ENCODE results near the gene PNPLA5.

DNA sequence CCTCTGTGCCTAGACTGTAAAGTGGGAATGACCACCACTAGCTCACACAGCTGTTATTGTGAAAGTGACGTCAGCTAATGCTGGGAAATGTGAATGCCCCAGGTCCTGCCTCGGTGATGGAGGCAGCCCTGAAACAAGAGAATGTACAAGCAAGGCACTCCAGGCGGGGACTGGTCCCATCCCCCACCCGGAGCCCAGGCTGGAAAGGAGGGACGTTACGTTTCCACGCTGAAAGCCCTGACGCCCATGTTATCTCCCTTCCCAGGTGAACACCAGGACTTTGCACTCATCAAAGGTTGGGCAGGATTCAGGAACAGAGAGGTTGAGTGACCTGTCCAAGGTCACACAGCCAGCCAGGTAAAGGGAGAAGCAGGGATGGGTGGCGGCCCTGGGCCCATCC, 30.3 kb downstream of the PNPLA5 start:
- TF ChIP-seq POLR2A (IDR thresholded peaks at IDR 0.05; ENCODE audit: low read length) (no peak), ZNF302 (CRISPR knock-in tag; IDR thresholded peaks at IDR 0.05) (no peak), EHMT2 (IDR thresholded peaks at IDR 0.05; ENCODE audit: low read depth) (no peak), HOXA7 (CRISPR knock-in tag; IDR thresholded peaks at IDR 0.05) (no peak), MYC (IDR thresholded peaks at IDR 0.05; ENCODE audit: borderline replicate concordance, low read length) (no peak), SMC3 (IDR thresholded peaks at IDR 0.05) (no peak)
- TF ChIP-seq, protein P1, sequence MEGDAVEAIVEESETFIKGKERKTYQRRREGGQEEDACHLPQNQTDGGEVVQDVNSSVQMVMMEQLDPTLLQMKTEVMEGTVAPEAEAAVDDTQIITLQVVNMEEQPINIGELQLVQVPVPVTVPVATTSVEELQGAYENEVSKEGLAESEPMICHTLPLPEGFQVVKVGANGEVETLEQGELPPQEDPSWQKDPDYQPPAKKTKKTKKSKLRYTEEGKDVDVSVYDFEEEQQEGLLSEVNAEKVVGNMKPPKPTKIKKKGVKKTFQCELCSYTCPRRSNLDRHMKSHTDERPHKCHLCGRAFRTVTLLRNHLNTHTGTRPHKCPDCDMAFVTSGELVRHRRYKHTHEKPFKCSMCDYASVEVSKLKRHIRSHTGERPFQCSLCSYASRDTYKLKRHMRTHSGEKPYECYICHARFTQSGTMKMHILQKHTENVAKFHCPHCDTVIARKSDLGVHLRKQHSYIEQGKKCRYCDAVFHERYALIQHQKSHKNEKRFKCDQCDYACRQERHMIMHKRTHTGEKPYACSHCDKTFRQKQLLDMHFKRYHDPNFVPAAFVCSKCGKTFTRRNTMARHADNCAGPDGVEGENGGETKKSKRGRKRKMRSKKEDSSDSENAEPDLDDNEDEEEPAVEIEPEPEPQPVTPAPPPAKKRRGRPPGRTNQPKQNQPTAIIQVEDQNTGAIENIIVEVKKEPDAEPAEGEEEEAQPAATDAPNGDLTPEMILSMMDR (IDR thresholded peaks at IDR 0.05): no peak
- TF ChIP-seq, protein P2, sequence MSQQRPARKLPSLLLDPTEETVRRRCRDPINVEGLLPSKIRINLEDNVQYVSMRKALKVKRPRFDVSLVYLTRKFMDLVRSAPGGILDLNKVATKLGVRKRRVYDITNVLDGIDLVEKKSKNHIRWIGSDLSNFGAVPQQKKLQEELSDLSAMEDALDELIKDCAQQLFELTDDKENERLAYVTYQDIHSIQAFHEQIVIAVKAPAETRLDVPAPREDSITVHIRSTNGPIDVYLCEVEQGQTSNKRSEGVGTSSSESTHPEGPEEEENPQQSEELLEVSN (IDR thresholded peaks at IDR 0.05; ENCODE audit: borderline replicate concordance, low read depth): no peak

Measured in A549 (cell line).